GM19372 (cell line): ENCODE measurements around the gene EGFL8.
"Not testable (repeated sequence)": the region's sequence is repeated elsewhere in the genome, so short reads cannot be mapped to it uniquely, and the experiment has no call there.

ENCODE experiments used
- ATAC-seq: cut with Tn5 transposase; IDR thresholded peaks from one replicate; pipeline ENCODE4 v1.9.1; 2021; ENCODE audit warnings: mild to moderate bottlenecking, low read depth, moderate library complexity; ENCODE audit not compliant: unreplicated experiment

Gene EGFL8

DNA sequence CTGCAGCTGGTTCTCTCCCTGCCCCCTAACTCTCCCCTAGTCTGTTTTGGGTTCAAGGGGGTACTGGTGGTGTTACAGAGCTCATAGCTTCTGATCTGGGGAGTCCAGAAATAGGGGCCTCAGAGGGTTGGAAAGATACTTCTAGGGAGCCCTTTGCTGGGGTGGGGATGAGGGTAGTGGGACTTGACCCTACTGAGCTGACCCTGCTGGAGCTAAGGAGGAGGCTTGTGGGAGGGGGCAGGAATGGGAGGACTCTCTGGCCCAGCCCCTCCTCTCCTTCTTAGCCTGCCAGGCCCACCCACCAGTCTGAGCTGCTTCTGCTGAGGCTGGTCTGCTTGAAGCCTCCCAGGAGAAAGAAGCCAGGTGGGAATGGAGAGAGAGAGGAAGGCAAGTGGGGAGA is at the start of gene EGFL8:
Gene EGFL8 (plus strand): TSS at position 301 of the 400 bp plus-strand sequence. CDS start 1,571 bp downstream, outside the sequence.
- ATAC-seq, result no peak

DNA sequence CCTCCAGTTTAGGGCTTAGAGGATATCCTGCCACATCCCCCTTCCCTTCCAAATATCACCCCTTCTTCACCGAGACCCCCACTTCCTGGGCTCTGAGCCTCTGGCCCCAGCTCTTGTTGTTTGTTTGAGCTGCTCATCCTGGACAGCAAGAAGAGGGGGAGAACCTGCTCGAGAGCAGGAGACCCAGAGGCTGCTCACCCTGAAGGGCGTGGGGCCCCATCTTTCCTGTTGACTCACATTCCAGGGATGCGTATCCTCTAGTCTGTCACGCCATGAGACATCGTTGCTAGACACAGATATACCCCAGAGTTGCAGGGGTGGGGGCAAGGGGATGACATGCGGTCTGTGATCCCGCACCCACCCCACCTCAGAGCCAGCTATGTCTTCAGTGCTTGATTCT is 49.6 kb upstream of the EGFL8 start:
- no peak for ATAC-seq

DNA sequence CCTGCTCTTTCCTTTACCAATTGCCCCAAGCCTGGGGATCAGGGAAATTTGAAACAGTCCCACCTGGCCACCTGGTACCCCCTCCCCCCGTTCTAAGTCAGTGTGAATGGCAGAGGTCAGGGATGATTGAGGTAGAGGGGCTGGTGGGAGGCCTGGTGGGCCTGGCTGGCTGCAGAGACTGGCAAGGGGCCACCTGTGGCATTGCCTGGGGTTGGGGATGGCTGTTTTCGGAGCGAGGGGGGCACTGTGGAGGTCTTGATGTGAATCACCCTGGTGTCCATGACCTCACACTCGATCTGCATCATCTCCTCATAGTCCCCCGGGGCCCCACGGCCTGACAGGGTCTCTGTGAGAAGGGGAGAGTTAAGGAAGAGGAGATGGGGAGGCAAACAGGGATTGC is 48.8 kb upstream of the EGFL8 start:
- no peak for ATAC-seq

DNA sequence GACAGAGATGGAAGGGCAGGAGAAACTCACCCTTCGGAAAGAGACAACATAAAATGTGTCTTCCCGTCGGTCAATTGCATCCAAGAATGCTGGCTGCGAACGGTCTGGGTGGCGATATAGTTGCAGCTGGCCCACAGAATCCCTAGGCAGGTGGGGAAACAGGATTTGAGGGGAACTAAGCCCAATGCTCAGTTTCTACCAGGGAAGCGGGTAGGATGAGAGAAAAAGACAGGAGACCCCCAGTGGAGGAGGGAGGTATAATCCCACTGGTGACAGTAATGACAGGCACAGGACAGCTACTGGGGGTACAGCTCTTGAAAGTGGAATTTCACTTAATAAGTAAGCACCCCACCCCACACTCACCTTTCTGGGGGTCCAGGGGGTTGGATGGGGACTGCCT is 47.7 kb upstream of the EGFL8 start:
- no peak for ATAC-seq

DNA sequence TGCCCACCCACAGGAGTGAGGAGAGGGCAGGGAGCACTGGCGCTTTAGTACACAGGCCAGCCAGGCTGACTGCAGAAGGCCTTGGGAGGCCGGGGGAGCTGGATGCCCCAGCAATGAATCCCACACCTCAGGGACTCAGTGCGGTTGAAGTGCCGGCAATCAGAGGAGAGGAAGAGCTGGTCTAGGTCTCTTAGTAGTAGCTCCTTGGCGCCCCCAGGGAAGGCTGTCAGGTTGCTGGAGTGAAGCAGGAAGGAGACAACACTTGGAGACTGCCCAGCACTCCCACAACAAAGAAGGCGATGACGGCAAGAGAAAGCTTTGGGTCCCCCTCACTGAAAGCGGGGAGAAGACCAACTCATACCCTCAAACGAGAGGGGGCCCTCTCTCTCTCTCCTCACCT is 46.9 kb upstream of the EGFL8 start:
- no peak for ATAC-seq

DNA sequence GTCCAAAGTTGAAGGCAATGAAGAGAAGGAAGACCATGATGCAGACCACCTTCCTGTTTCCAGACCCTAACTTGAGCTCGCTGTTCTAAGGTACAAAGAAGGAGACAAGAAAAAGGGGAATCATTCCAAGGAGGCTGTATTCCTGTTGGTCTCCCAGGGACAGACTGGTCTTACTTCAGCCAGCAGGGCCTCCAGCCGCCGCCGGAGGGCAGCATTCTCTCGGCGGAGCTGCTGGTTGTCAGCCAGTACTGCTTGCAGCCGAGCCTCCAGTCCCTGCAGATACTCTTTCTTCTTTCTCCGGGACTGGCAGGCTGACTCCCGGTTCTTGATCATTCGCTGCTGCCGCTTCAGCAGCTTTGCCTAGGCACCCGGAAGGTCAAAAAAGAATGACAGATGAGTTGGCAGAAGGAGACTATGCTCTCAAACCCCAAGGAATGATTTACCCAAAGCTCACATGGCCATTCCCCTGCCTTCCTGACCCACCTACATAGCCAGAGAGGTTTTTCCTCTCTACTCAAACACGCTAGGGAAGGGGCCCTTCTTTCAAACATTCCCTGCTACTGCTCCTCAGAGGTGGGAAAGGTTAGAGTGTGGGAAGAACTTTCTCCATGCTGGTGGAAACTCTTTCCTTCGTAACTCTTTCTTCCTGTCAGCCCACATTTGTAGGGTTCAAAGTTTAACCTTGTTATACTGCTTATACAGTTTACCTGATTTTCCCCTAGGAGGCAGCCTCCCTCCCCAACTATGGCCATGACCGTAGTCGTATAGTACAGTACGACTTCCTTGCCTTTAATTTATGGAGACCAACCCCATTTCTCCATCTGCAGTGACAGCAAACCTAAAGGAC is 45.4 kb upstream of the EGFL8 start:
- ATAC-seq, result no peak

DNA sequence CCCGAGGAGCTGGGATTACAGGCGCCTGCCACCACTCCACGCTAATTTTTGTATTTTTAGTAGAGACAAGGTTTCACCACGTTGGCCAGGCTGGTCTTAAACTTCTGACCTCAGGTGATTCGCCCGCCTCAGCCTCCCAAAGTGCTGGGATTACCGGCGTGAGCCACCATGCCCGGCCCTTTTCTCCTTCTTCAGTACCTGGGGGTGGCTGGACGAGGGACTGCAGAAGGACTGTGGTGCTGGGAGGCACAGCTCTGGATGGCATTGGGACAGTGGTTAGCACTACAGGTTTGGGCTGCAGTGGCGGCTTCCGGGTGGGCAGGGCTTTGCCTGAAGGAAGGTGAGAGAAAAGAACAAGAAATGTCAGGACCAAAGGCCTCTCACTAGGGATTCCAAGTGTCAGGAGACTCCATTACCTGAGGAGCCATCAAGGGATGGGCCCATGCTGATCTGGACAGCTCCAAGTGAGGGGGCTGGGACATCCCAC is 43.8 kb upstream of the EGFL8 start:
- no peak for ATAC-seq

DNA sequence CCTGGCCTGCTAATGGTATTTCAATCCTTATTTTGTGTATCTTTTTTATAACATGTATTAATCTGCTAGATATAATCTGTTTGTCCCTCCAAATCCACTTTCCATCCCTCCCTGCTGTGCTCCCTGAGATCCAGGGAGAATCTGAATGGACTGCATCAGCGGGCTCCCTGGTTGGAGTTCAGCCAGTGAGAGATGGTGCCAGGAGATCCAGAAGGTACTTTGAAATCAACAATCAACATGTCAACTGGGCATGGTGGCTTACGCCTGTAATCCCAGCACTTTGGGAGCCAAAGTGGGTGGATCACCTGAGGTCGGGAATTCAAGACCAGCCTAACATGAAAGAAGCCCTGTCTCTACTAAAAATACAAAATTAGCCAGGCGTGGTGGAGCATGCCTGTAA is 40.7 kb upstream of the EGFL8 start:
- ATAC-seq, result no peak

DNA sequence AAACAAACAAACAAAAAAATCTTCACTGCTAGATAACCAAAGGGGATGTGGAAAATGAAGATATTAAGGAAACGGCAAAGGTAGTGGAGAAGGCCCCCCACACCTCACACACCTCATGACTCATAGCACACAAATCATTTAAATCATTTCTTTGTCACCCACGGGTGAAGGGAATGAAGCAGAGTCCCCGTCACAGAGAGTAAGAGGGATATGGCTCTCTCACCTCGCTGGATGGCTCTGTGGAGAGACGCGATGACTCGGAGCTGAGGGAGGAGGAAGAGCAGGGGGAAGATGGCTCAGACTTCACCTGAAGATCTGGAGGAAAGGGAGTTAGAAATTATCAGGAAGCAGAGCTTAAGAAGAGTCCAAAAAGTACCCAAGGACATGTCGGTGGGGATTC is 37.5 kb upstream of the EGFL8 start:
- no peak for ATAC-seq

DNA sequence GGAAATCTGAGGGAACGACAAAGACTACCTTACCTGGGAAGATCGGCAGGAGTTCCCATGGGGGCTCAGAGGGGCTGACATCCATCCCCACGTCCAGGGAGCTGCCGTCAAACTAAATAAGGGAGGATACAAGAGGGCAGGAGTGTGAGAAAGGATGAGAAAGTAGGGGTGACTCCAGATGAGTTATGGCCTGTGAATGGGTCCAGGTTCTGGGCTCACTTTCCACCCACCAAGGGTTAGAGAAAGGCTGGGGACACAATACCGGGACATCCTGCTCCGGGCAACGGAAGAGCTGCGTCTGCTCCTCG is 37.0 kb upstream of the EGFL8 start:
- no peak for ATAC-seq

DNA sequence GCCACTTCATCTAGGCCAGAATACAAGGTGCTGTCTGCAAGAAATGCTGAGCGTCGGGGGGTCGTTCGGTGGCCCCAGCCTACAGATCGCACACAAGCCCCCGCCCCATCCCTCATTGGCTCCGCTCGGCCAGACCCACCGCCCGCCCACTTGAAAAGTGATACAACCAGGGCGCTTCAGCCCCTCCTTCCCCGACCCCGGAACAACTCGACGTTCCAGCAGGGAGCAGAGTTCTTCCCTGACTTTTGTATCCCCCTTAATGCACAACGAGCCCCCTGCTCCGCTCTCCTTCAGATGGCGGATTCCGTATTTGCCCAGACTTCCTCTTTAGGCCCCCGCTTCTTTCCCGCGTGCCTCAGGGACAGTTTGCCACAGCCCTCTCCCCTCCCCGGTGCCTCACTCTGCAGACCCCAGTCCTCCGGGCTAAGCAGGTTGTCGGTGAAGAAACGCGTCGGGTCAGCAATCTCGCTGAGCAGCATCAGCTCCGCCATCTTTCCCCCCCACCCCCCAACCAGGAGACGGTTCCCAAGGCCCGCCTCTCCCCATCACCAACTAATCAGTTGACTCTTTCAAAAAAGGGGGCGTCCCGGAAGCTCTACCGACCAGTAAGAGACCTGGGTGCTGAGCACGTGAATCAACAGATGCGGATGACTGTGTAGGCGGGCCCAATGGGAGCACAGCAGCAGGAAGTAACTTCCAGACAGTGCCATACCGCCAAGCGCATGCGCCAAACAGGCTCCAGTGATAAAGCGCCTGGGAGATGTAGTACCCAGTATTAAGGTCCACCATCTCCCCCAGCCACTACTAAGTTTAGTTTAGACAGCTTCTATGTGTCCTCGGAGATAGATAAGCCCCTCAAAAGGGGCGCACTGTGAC is 36.4 kb upstream of the EGFL8 start, which contains the start of gene ATF6B:
Gene ATF6B (minus strand): TSS at position 530 of the 876 bp plus-strand sequence. CDS start 39 bp downstream, at position 491.
- peak; percentile 85 for ATAC-seq

DNA sequence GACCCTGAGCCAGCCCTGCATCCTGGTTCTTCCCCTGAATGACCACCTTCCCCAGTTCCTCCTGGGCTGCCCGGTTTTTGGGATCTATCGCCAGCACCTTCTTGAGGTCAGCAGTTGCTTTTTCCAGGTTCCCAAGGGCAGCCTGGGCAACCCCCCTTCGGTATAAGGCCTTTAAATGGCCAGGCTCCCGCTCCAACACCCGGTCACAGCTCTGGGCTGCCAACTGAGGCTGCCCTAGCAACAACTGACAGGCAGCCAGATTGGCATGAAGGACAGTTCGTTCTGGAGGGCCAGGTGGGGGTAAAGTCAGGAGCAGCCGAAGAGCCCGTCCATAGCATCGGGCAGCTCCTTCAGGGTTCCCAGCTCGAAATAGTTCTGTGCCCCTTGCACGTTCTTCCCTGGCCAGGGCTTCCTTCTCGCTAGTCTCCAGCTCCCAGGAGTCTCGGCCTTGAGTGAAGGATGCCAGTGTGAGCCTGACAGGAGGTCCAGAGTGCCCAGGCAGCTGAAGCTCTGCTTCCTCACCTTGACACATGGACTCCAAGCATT is 35.6 kb upstream of the EGFL8 start:
- no peak for ATAC-seq

DNA sequence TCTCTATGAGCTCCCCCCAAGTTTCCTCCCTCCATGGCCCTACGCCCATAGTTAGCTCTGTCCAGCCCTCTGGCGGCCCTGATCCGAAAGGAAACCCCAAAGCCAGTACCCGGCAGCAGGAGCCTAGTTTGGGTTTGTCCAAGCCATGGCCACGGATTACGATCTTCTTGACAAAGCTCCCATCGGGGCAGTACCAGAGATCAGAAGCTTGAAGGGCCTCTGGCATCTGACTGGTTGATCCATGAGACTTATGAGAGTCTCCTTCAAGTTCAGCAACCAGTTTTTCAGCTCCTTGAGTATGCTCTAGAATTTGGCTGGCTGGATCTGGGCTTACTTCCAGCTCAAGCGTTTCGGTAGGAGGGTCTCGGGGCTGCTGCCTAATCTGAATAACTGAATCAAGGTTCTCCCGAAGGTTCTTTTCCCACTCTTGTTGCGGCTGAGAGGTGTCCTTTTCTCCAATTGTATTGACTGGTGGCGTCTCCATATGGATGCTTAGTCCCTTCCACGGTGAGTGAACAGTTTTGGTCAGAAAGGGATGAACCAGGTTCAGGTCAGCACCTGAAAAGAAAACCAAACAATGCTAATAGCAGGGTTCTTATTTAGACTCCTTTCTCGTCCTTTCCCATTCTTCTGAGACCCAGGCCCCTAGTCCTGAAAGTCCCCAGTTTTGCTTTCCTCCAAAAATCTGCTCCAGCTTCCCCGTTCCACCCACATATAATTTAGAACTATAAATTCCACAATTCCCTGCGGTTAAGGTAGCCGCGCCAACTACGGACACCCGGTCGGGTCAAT is 34.9 kb upstream of the EGFL8 start:
- no peak for ATAC-seq

DNA sequence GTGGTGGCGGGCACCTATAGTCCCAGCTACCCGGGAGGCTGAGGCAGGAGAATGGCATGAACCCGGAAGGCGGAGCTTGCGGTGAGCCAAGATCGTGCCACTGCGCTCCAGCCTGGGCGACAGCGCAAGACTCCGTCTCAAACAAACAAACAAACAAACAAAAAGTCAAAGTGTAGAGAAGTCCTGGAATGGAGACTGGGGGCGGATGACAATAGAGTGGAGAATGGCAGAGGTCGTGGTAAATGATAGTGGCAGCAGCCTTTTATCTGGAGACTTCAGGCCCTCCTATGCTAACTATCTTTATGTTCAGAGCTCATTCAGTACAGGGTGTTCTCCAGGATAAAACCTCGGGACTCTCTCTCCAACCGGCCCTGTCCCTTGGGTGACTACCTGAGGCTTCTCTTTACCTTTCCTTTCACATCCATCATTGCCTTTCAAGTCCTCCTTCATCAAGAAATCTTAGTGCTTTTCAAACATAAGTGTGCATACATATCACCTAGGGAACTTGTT is 32.9 kb upstream of the EGFL8 start:
- ATAC-seq, result no peak

DNA sequence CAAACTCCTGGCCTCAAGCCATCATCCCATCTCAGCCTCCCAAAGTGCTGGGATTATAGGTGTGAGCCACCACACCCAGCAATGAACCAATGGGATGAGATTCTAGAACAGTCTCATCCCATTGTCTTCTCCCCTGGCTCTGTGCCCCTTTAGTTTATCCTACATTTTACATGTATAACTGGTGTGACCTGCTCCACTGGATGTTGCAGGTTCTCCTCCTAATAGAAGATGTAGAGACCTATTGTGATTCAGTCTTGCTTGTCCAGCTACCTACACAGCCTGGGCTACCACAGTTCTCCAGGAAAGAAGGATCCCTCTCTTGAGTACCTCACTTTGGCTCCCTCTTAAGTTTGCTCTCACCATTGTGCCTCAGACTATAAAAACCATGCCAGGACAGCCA is 32.3 kb upstream of the EGFL8 start:
- no peak for ATAC-seq

DNA sequence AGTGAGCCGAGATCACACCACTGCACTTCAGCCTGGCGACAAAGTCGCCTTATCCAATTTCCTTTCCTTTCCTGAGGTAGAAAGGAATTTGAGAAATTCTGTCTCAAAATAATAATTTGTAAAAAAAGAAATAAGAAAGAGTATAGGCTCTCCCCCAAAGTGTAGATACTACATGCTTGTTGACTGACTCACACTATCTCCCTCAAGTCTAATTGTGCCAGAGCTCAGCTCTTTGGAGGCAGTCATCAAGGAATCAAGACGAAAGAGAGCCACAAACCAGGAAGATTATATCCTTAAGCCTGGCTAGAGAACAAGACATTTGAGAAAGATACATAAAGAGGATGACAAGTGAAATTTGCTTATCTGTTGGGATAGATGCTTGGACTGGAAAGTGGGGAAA is 30.6 kb upstream of the EGFL8 start:
- no peak for ATAC-seq

DNA sequence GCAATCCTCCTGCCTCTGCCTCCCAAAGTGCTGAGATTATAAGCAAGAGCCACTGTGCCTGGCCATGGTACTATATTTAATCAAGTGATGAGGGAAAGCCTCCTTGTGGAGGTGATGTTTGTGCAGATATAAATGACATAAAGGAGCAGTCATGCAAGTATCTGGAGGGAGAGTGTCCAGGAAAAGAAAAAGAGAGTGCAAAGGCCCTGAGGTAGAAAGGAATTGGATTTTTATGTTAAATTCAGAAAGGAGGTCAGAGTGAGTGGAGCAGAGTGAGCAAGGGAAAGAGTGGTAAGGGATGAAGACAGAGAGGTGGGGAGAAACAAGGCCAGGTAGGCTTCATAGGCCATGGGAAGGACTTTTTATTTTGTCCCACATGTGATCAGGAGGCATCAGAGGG is 26.9 kb upstream of the EGFL8 start:
- no peak for ATAC-seq

DNA sequence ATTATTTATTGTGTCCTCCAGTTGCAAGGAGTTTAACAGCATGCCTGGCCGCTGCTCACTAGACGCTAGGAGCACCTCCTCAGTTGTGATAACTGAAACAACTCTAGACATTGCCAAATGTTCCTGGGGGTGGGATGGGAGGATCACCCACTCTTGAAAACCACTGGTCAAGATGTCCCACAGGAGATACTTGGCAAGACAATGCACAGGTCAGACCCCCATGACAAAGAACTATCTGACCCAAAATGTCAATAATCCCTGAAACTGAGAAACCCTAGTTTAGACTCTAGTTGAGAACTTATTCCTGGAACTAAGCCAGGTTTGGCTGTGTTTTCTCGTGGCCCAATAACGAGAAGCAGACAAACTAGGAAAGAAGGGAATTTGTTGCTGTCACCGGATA is 24.8 kb upstream of the EGFL8 start:
- ATAC-seq, result no peak

DNA sequence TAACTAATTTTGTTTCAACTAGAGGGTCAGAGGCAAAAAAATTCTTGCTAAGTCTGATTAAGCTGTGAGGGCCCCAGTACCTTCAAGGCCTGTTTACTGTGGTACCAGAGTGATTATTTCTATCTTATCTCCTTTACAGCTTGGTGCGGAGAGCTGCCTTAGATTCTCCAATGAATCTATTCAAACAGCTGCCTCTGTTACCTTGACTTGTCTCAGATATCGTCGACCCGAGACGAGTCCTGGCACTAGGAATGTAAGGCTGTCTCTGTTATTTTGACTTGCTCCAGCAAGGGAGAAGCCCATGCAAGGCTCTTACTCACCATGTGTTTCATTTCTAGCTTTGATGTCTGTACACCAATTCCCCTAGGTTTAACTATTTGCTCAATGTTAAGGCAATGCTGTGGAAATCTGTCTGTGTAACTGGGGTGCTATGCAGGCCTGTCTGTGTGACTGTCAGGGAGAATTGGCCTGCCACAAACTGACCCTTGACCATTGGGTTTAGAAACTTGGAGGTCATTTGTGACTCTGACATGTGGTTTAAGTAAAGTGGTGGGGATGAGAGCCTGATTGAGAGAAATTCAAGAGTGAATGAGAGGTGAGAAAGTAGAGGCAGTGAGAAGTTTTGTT is 23.9 kb upstream of the EGFL8 start:
- no peak for ATAC-seq

DNA sequence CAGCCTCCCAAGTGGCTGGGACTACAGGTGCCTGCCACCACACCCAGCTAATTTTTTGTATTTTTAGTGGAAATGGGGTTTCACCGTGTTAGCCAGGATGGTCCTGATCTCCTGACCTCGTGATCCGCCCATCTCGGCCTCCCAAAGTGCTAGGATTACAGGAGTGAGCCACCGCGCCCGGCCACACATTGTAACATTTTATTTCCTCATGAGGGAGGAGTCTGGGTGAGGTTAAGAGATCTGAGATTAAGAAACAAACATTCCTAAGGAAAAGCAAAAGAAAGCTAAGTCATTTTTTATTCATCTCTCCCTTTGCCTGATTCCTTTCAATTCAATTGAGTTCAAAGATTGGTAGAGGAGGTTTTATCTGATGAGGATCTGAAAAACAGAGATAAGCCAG is 20.2 kb upstream of the EGFL8 start:
- not testable (repeated sequence) for ATAC-seq
